ENCODE results near the gene CLN3. TPM values are rescaled to one million over a fixed set of nuclear protein-coding genes. Genes with fewer than 3 reads are reported as not detected.

CLN3 gene
- total RNA-seq, 6 donors from 2014 or later: 39.5 to 96.4 (median 56.2) TPM

GRCh38 chr16:28499854-28500253 is 8.0 kb upstream of the CLN3 start:
- Histone ChIP-seq H3K4me1 (peaks cover 0 to 8% (median 2%) of the 10 kb centered on the region in 4 donors), H3K9me3 (no peaks in the 10 kb centered on the region), H3K36me3 (no peaks in the 10 kb centered on the region), H3K27ac (no peak overlapping the region), H3K4me3 (no peak overlapping the region), H3K27me3 (no peaks in the 10 kb centered on the region)
- DNase-seq: no peak
- ATAC-seq (ENCODE audit: low FRiP score in 2 of 2): no peak
- TF ChIP-seq EP300 (IDR thresholded peaks at IDR 0.05) (no peak), CTCF (IDR thresholded peaks at IDR 0.05) (no peak), POLR2A (IDR thresholded peaks at IDR 0.05) (no peak), POLR2AphosphoS5 (IDR thresholded peaks at IDR 0.05) (no peak)
- 57 to 79% methylated on average over 8 to 10 of the region's 10 CpGs for WGBS, 2 donors

DNA sequence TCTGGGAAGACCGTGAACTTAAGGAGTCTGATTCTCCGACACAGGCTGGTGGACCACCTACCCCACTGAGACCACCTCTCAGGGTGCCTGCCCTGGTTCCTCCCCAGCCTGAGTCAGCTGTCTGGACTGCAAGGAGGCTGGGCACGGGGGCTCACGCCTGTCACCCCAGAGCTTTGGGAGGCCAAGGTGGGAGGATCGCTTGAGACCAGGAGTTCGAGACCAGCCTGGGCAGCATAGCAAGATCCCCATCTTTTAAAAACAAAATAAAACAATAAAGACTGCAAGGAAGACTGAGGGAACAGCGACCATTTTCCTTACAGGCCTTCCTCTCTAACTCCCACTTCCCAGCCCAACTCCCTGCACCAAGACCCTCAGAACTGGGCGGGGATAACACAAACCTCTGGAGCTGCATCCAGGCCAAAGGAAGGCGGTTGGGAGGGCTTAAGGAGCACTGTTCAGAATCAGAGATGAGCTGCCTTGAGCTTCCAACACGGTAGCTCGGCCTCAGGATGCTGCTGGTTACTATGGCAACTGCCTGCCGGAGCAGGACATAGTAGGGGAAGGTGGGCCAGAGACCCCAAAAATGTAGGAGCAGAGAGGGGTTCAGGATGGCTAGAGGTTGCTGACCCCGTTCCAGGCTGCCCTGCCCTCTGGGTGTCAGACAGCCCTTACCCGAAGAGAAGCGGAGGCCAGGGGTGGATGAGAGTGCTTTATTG is 7.0 kb upstream of the CLN3 start:
- no peak for DNase-seq
- H3K4me1 ChIP-seq: peaks cover 0 to 13% (median 2%) of the 10 kb centered on the region in 4 donors
- no peak overlapping the region for H3K27ac ChIP-seq
- no peaks in the 10 kb centered on the region for H3K27me3 ChIP-seq
- WGBS, 2 donors: 85 to 86% methylated on average over 15 of the region's 15 CpGs
- H3K9me3 ChIP-seq: no peaks in the 10 kb centered on the region
- no peaks in the 10 kb centered on the region for H3K36me3 ChIP-seq
- no peak for ATAC-seq (ENCODE audit: low FRiP score in 2 of 2)
- H3K4me3 ChIP-seq: no peak overlapping the region
- TF ChIP-seq POLR2A (IDR thresholded peaks at IDR 0.05): no peak

DNA sequence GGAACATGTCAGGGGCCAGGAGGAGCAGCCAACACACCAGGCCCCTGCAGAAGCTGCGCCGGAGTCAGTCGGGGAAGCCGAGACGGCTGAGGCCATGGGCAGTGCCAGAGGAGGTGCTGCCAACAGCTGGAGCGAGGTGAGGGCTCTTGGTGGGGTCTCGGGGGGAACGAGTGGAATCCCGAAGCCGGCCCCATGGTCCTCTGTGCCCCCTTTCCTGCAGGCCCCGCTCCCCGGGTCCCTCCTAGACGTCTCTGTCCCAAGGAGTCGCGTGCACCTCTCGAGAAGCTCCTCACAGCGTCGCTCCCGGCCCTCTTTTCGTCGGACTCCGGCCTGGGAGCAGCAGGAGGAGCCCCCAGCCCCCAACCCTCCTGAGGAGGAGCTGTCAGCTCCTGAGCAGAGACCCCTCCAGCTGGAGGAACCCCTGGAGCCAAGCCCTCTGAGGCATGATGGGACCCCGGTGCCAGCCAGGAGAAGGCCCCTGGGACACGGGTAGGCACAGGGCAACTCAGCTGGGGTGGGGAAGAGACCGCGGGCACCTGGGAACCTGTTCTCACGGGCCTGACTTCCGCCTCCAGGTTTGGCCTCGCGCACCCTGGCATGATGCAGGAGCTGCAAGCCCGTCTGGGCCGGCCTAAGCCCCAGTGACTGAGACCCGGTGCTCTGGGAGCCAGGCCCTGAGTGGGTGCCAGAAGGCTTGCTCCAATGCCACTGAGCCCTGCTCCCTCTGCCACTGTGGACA is 6.2 kb upstream of the CLN3 start:
- Histone ChIP-seq H3K27me3 (no peaks in the 10 kb centered on the region), H3K36me3 (no peaks in the 10 kb centered on the region), H3K9me3 (no peaks in the 10 kb centered on the region), H3K4me1 (peaks cover 0 to 20% (median 8%) of the 10 kb centered on the region in 4 donors), H3K27ac (no peak overlapping the region), H3K4me3 (no peak overlapping the region)
- ATAC-seq (ENCODE audit: low FRiP score in 2 of 2) (no peak), DNase-seq (no peak)
- WGBS, 2 donors: 83 to 90% methylated on average over 20 to 33 of the region's 33 CpGs
- no peak for TF ChIP-seq CTCF (IDR thresholded peaks at IDR 0.05)
- no peak for TF ChIP-seq POLR2A (IDR thresholded peaks at IDR 0.05)
- TF ChIP-seq POLR2AphosphoS5 (IDR thresholded peaks at IDR 0.05): no peak
- TF ChIP-seq EP300 (IDR thresholded peaks at IDR 0.05): no peak

DNA sequence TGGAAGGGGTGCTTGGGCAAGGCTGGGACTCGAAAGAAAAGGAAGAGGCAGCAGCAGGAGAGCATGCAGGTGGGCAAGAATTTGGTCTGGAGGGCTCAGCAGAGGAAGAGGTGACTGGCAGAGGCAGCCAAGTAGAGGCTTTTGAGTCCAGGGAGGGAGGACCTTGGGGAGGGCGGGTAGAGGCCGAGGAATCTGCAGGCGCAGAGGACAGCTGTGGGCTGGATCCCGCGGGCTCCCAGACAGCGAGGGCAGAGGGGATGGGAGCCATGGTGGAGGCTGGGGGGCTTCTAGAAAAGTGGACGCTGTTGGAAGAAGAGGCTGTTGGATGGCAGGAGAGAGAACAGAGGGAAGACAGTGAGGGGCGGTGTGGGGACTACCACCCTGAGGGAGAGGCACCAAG is 5.5 kb upstream of the CLN3 start:
- H3K4me3 ChIP-seq: no peak overlapping the region
- H3K9me3 ChIP-seq: no peaks in the 10 kb centered on the region
- H3K4me1 ChIP-seq: peaks cover 5 to 27% (median 14%) of the 10 kb centered on the region in 4 donors
- WGBS, 2 donors: 91 to 97% methylated on average over 9 of the region's 9 CpGs
- H3K27ac ChIP-seq: no peak overlapping the region
- ATAC-seq (ENCODE audit: low FRiP score in 2 of 2) (no peak), DNase-seq (no peak)
- no peak for TF ChIP-seq POLR2AphosphoS5 (IDR thresholded peaks at IDR 0.05)
- no peak for TF ChIP-seq EP300 (IDR thresholded peaks at IDR 0.05)
- no peak for TF ChIP-seq POLR2A (IDR thresholded peaks at IDR 0.05)
- no peaks in the 10 kb centered on the region for H3K27me3 ChIP-seq
- no peaks in the 10 kb centered on the region for H3K36me3 ChIP-seq

DNA sequence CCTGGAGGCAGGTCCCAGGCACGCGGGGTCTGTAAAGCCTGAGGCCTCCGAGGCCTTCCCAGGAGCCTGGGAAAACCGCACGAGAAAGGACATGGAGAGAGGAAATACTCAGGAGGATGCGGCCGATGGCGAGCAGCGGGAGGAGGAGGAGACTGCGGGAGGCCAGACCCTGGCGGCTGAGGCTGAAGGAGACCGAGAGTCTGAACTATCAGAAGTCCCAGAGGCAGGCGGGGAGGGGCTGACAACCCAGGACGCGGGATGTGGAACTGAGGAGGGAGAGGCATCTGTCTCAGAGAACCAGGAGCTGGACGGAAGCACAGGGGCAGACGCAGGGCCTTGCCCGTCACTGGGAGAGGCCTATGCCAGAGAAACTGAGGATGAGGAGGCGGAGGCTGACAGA is 5.0 kb upstream of the CLN3 start:
- 72 to 78% methylated on average over 19 of the region's 19 CpGs for WGBS, 2 donors
- no peak for ATAC-seq (ENCODE audit: low FRiP score in 2 of 2)
- no peak for DNase-seq
- TF ChIP-seq EP300 (IDR thresholded peaks at IDR 0.05) (no peak), POLR2AphosphoS5 (IDR thresholded peaks at IDR 0.05) (no peak), POLR2A (IDR thresholded peaks at IDR 0.05) (no peak), CTCF (IDR thresholded peaks at IDR 0.05) (no peak)
- H3K36me3 ChIP-seq: no peaks in the 10 kb centered on the region
- H3K27ac ChIP-seq: peak overlapping the region in 1 of 4 donors; percentile 93
- H3K4me3 ChIP-seq: no peak overlapping the region
- H3K9me3 ChIP-seq: no peaks in the 10 kb centered on the region
- H3K4me1 ChIP-seq: peaks cover 5 to 27% (median 15%) of the 10 kb centered on the region in 4 donors
- no peaks in the 10 kb centered on the region for H3K27me3 ChIP-seq
